ENCODE results near the gene FOLR2. TPM values are rescaled to one million over a fixed set of nuclear protein-coding genes. Genes with fewer than 3 reads are reported as not detected.
A peak's percentile ranks its signal among the peaks of the same experiment; 100 is the strongest.

The FOLR2 gene
- total and polyA plus RNA-seq, 2 of the 8 experiments (the other 6 are each of a cell fraction or from before 2014, with no cell fraction given), result not detected

GRCh38 chr11:72250661-72251464, 34.3 kb downstream of the FOLR2 start:
- H3K9me3 ChIP-seq (ENCODE audit: insufficient read depth in 2 of 2, low read depth in 1 of 2, low read length in 1 of 2), result 0 out of 4 replicates have a peak, but pooled peaks cover 0 to 5% of the 10 kb centered on the region in 2 experiments
- no peak overlapping the region for H3K9ac ChIP-seq (replicated peaks in 1 of 4; ENCODE audit: extremely low read depth in 1 of 4, low read depth in 3 of 4, low read length in 3 of 4)
- peaks cover 0 to 3% (median 0%) of the 10 kb centered on the region in 4 experiments; a peak in 1 of 7 replicates for H3K4me1 ChIP-seq (replicated peaks in 1 of 4; ENCODE audit: control insufficient read depth in 3 of 4, insufficient read depth in 4 of 4, low read length in 3 of 4)
- H4K5ac ChIP-seq (ENCODE audit: insufficient read length, low read depth, low read length), result no peak overlapping the region
- no peak overlapping the region for H3K18ac ChIP-seq (ENCODE audit: extremely low read depth, low read length)
- H3K27me3 ChIP-seq (replicated peaks in 1 of 4; ENCODE audit: control insufficient read depth in 3 of 4, extremely low read depth in 1 of 4, insufficient read depth in 3 of 4, low read length in 3 of 4), result peaks cover 15 to 34% (median 24%) of the 10 kb centered on the region in 4 experiments
- no peak overlapping the region for H2BK20ac ChIP-seq (ENCODE audit: low read length)
- CTCF ChIA-PET (ENCODE audit: partially characterized antibody), result interaction anchor here (0.6 to 1.7 kb wide), 9 partner anchors 14 to 226 kb away, joined by 3 to 6 read pairs (median 3); no protein-coding TSS in a partner anchor
- H2BK5ac ChIP-seq (ENCODE audit: low read depth, low read length), result no peak overlapping the region
- FAIRE-seq, result no peak
- no peaks in the 10 kb centered on the region for H4K20me1 ChIP-seq (replicated peaks in 1 of 2; ENCODE audit: control insufficient read depth in 1 of 2, insufficient read depth in 2 of 2, low read length in 2 of 2)
- H3K4me2 ChIP-seq (ENCODE audit: insufficient read depth in 1 of 2, low read depth in 2 of 2, low read length in 2 of 2), result no peak overlapping the region
- no peak overlapping the region for H3K56ac ChIP-seq (replicated peaks; ENCODE audit: insufficient read length, low read depth, low read length)
- no peak overlapping the region for H3K4me3 ChIP-seq (ENCODE audit: extremely low read depth in 1 of 4, insufficient read depth in 2 of 4, low read depth in 3 of 4, low read length in 4 of 4)
- no peak overlapping the region for H3K14ac ChIP-seq (ENCODE audit: insufficient read length)
- no peaks in the 10 kb centered on the region for H3K79me2 ChIP-seq (ENCODE audit: control insufficient read depth in 1 of 2, insufficient read depth in 2 of 2, low read length in 2 of 2)
- no peak overlapping the region for H2BK12ac ChIP-seq (ENCODE audit: low read depth, low read length)
- H4K8ac ChIP-seq (ENCODE audit: extremely low read depth, insufficient read depth, low read length), result no peak overlapping the region
- H3K79me1 ChIP-seq (ENCODE audit: low read depth, low read length), result no peaks in the 10 kb centered on the region
- no peak overlapping the region for H2AFZ ChIP-seq (ENCODE audit: low read length)
- no peak overlapping the region for H3K4ac ChIP-seq (replicated peaks; ENCODE audit: insufficient read length, low read depth, low read length)
- no peak overlapping the region for H4K91ac ChIP-seq (replicated peaks; ENCODE audit: insufficient read length, low read length)
- no peak overlapping the region for H3K23ac ChIP-seq (ENCODE audit: insufficient read length)
- no peak overlapping the region for H3K27ac ChIP-seq (ENCODE audit: low read depth, low read length)
- H2BK15ac ChIP-seq (ENCODE audit: low read length), result no peak overlapping the region
- no peak overlapping the region for H2AK5ac ChIP-seq (ENCODE audit: low read depth, low read length)
- no peak overlapping the region for H2BK120ac ChIP-seq (replicated peaks; ENCODE audit: low read depth, low read length)
- 90% methylated on average over 24 of the region's 24 CpGs; no CpG with 5 or more reads in 1 of the 2 experiments for WGBS, 2 experiments (ENCODE audit: extremely low coverage in 1 of 2, insufficient coverage in 1 of 2, insufficient read length in 1 of 2, insufficient replicate concordance in 2 of 2, low coverage in 1 of 2, low lambda C conversion rate in 2 of 2, missing lambda C conversion rate in 1 of 2)
- no peaks in the 10 kb centered on the region for H3K23me2 ChIP-seq (ENCODE audit: low read depth, low read length)
- H3K36me3 ChIP-seq (ENCODE audit: control insufficient read depth in 2 of 4, insufficient read depth in 4 of 4, low read length in 3 of 4), result no peaks in the 10 kb centered on the region
- peak in 1 of 2 experiments; percentile 35 for DNase-seq (ENCODE audit: low read depth in 1 of 2, low spot score in 2 of 2)
- TF ChIP-seq ZNF274 (IDR thresholded peaks at IDR 0.05; ENCODE audit: borderline replicate concordance, extremely low read depth, low read length) (no peak), MAFK (IDR thresholded peaks at IDR 0.05; ENCODE audit: low read depth, low read length) (peak; percentile 91)
- POLR2A ChIA-PET (ENCODE audit: partially characterized antibody), result interaction anchor here (0.8 kb wide), 1 partner anchor 28 kb away, joined by 3 read pairs; no protein-coding TSS in a partner anchor

All from H1 (cell line).